Superior temporal gyrus (tissue), 1 donor: ENCODE measurements around the gene MGST2.

ENCODE experiments used
- DNase-seq: peaks from one replicate; pipeline ENCODE4 v3.0.0-alpha.2; 2016; ENCODE audit errors: extremely low spot score

MGST2 gene

DNA sequence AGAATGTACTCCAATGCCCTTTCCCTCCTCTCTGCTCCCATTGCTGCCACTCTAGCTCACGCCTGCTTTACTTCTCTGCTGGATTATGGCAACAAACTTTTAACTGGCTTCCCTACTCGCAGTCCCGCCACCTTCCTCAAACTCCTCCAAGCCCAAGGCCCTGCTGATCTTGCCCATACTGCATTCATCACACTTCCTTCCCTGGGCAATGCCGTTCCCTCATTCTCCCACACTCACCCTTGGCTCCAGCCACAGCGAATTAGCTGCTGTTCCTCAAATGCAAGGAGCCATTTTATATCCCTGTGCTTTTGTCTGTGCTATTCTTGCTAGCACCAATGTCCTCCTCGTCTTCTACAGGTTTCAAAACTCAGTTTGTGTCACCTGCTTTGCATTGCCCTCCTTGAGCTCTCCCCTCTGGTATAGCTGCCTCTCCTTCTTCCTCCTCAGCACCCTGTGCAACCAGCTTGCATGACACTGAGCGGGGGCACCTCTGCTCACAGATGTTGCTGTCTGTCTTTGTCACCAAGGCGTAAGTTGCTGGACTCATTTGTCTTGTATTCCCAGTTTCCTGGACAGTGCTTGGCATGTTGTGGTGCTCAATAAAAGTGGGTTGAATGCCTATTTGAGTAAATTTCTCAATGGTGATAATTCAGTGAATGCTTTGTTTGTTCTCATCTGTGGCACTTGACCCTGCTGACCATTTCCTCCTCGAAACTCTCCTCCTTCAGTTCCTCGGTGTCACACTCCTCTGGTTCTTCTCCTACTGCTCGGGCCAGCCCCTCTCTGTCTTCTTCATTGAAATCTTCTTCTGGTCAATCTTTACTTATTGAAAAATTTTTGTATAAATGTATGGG lies 22.4 kb upstream of the MGST2 start:
- DNase-seq: no peak

DNA sequence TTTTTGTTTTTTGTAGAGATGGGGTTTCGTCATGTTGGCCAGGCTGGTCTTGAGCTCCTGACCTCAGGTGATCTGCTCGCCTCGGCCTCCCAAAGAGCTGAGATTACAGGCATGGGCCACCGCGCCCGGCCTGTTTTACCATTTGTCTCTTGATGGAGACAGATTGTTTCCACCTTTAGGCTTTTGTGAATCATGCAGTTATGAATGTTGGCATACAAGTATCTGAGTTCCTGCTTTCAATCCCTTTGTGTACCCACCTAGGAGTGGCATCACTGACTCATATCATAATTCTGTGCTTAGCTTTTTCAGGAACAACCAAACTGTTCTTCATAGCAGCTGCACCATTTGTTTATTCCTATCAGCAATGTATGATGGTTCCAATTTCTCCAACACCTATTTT lies 20.2 kb upstream of the MGST2 start:
- DNase-seq: no peak

DNA sequence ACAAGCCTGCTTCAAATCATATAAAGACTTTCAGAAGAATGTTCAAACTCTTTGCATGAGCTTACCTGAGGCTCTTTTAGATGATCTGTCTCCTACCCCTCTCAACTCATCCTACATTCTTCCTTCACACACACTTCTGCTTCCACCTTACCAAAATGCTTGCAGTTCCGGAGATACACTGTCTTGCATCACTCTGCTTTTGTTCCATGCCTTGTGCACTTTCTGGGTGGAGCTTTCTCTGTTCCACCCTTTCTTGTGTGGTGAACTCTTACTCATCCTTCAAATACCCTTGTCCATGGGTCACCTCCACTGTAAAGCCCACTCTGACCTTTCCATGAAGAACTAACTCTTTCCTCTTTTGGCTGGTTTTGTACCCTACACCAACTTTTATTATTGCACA lies 18.4 kb upstream of the MGST2 start:
- no peak for DNase-seq

DNA sequence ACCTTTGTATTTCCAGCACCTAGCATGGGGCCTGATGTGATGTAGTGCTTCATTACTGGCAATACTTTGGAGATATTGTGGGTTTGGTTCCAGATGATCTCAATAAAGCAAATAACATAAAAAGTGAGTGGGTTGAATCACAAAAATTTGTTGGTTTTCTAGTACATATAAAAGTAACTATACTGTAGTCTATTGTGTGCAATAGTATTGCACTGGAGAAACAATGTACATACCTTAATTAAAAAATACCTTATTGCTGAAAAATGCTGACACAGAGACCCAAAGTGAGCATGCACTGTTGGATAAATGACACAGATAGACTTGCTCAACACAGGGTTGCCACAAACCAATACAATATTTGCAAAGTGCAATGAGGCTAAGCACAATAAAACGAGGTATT lies 17.7 kb upstream of the MGST2 start:
- DNase-seq: no peak

DNA sequence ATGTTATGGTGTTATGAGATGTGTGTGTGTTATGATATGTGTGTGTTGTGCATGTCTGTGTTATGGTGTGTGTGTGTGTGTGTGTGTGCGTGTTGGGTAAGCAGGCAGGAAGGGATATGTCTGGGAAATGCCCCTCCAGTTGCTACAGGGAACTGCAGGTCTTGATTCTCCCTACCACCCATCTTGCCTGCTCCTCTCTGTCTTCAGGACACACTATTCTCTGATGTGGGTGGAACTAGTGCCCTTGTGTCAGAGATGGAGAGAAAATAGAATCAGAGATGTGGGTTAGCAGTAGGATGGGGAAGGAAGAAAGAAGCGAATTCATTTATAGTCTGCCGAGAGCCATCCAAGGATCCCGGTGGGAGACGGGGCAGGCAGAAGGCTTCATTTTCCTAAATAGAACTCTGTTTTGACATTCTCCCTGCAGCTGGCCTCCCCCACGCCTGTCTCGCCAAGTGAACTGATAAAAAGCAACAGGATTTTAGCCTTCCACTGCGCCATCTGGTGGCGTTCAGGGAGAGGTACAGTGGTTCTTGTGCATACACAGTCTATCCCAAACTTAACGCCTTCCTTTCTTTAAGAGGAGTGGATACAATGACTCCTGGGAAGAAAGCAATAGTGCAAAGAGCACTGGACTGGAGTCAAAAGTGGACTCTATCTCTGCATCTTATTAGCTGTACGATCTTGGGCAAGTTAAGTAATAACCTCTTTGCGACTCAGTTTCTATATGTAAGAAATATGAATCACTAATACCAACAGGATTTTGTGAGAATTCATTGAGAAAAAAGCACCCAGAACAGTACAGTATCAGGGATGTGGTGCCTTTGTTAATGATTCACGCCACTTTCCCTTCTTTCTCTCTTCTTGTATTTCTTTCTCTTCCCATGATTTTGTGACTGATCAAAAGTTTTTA lies 14.1 kb upstream of the MGST2 start:
- peak; percentile 94 for DNase-seq

DNA sequence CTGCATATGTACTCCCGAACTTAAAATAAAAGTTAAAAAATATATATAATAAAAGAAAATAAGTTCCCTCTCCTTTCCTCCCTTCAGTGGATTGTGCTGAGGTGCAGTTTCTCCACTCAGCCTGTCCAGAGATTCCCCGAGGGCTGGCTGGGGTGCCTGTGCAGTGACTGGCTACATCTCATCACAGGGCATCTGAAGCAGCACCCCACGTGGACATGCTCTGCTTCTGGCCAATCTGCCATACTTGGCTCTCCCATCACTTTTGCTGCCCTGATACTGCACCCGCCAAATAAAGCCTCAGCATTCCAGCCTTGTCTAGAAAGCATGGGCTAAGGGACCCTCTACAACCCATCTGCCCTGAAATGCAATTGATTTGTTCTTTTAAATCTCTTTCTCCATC lies 11.1 kb upstream of the MGST2 start:
- DNase-seq: no peak

DNA sequence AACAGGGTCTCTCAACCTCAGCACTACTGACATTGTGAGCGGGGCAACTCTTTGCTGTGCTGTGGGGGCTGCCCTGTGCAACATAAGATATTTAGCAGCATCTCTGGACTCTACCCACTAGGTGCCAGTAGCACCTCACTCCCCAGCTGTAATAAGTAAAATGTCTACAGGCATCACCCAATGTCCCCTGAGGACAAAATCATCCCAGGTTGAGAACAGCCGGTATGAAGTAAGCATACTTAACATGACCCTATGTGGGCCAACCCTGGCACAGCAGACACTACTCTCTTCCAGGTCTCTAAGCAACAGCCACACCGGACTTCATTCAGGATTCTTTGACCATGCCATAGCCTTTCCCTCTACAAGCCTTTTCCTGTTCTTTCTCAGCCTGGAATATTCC lies 10.5 kb upstream of the MGST2 start:
- peak; percentile 50 for DNase-seq

DNA sequence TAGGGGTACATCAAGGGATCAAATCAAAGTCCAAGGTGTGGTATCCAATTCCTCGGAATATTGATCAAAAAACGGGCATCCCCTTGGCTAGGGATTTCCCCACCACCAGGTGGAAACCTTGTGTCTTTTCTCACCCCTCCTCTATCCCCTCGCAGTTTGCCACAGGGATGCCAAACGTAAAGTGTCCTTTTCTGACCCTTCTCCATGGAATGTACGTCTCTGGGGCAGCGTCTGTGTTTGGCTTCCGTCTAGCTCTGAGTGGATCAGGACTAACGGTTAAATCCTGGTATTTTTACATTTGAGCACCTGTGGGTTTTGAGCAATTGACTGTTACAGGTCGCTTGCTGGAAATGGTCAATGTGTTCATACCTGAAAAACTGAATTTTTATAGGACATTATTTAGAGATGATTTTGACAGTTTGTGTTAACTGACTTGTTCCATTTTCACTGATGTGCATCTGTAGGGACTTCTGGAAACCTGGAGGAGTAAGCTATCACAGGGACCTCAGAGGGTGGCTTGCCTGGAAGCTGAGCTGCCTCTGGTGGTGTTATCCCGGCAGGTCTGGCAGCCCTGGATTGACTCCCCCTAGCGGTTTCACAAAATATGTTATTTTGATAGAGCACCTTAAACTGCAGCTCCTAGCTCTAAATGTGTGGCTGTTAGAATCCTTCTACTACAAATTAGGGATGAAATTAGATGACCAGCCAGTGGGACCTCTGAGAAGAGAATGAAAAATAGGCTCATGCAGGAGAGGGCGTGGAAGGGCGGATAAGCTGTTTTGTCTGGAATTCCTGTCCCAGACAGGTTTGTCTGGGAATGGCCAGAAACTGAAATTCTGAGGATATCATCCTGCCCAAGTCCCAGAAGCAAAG lies 8.8 kb upstream of the MGST2 start:
- DNase-seq: peak; percentile 82

DNA sequence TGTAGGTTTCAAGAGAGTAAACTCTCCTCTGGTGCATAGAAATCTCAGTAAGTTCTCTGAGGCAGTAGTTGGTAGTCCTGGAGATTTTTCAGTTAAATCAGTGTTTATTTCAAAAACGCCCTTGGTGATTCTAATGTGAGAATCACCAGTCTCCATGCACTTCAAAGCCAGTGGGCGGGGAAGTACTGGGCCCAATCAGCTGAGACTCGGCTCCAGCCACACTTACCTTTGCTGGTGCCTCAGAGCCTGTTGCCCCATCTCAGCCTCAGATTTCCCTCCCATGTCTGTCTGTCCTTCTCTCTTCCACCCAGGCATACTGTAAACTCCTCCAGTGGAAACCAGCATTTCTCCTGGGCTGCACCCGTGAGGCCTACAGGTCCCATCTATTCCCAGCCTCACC lies 7.4 kb upstream of the MGST2 start:
- DNase-seq: no peak

DNA sequence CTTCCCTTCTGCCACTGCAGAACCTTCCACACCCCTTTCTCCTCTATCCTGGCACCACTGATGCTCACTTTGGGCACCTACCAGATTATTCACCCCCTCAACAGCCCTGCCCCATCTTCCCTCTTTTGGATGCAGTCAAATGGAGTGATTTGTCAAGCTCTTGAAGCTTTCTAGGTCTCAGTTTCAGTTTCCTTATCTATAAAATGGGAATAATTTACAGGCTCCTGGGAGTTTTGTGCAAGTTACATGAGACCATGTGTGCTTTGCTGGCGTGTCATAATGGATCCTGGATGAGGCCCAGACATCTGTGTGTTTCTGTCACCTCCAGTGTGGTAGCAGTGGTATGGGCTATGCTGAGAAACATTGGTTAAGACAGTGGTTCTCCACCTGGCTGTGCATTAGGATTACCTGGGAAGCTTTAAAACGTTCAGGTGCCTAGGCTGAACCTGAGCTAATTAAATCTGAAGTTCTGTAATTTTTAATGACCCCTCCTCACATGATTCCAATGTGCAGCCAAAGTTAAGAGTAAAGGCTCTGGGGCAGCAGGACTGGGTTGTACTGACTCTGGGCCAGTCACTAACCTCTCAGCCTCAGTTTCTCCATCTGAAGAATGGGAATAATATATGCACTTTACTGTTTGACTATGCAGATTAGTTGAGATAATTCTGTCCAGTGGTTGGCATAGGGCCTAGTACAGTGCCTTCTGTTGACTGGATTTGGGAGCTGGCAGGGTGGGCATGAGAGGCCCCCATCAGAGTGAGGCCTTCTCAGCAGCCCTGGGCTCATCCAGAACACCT lies 6.8 kb upstream of the MGST2 start:
- no peak for DNase-seq

DNA sequence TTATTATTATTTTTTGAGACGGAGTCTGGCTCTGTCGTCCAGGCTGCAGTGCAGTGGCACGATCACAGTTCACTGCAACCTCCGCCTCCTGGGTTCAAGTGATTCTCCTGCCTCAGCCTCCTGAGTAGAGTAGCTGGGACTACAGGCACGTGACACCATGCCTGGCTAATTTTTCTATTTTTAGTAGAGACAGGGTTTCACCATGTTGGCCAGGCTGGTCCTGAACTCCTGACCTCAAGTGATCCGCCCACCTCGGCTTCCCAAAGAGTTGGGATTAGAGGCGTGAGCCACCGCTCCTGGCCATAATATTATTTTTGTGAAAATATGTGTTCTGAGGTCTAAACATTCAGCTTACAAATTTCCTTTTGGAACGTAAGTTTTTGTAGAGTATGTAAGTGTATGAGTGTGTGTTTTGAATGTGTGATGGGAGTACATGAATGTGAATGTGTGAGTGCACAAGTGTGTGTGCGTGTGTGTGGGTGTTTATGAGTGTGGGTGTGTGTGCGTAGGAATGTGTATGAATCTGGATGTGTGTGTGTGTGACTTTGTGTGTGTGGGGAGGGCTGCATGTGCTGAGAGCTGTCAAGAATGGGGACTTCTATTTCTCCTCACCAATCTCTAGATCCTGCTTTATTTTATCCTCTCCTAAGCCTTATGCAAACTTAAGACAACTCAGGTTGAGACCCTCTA lies 5.7 kb upstream of the MGST2 start:
- DNase-seq: no peak

DNA sequence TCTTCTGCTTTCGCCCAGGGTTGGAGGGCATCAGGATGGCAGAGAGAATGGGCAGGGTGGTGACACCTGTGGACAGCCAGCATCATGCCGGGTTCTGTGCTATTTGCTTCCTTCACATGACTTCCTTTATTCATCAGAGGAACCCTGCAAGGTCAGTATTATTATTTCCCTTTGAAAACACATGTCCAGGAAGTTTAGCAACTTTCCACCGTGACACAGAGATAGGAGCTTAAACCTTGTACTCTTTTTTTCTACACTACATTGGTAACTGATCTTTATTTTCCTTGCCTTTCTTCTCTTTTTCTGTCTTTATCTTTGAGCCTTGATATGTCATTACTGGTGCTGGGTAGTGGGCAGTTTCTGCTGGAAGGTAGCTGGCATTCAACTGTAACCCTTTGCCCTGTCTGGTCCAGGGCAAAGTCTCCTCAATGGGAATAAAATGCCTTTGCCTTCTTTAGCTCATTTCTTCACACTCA lies 5.0 kb upstream of the MGST2 start:
- no peak for DNase-seq

DNA sequence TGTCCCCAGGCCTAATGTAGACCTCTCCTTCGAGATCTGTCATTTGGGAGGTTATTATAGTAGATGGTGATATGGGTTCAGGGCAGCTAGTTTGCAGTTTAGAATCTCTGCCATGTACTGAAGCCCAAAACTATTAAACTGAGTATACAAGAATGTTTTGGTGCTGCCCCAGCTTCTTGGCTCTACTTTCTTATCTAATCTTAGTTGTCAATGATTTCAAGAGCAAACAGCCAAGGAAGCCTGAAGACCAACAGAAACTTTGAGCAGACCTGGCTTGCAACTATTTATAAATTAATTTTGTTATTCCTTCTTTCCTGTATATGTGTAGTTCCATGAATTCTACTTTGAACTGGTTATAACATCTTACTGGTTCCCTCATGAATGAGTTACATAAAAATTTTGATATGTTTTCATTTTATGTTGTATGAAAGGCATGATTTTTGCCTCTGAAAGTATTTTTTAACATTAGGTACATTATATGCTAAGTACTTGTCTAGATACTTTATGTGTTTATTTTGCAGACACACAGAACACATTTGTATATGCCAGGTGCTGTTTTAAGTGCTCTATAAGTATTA lies 2.0 kb upstream of the MGST2 start:
- no peak for DNase-seq

DNA sequence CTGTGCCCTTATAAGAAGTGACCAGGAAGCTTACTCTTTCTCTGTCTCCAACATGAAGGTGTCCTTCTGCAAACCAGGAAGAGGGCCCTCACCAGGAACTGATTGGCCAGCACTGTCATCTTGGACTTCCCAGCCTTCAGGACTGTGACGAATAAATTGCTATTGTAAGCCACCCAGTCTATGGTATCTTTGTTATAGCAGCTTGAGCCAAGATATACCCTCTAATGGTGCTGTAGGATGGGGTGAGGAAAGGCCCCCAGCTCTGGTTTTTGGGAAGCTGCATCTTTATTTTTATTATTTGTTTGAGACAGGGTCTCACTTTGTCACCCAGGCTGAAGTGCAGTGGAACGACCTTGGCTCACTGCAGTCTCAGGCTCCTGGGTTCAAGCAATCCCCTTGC lies 1.2 kb upstream of the MGST2 start:
- DNase-seq: no peak

DNA sequence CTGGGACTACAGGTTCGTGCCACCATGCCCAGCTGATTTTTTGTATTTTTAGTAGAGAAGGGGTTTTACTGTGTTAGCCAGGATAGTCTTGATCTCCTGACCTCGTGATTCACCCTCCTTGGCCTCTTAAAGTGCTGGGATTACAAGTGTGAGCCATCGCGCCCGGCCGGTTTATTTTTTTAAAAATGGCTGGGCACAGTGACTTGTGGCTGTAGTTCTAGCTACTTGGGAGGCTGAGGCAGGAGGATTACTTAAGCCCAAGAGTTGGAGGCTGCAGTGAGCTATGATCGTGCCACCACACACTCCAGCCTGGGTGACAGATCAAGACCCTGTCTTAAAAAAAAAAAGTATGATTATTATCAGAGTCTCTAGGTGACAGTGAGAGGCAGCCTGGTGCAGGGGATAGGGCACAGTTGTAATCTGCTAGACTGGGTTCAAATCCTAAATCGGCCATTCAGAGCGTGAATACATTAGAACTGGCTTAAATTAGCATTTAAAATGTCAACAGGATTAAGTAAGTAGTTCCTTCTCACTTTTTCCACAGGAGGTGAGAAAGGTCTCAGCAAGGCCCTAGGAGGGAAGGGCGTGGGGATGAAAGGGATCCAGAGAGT lies 435 bp upstream of the MGST2 start:
- DNase-seq: no peak

DNA sequence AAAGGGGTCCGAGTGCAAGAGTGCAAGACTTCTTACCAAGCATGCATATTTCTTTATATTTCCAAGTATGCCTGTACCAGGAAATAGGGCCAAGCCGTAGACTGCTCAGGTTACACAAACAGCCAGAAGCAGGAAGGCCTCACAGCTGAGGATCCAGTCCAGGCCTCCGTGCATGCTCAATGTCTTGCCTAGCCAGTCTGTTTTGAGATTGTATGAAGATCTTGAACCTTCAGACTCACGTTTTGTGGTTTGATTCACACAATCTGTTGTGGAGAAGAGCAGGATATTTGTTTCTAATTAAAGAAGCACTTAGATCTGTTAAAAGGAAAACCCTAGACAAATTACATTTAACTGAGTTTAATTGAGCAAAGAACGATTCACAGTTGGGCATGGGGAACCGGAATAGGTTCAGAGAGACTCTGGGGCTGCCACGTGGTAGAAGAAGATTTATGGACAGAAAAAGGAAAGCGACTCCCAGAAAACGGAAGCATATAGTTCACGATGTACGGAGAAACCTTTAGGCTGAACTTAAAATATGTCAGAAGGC lies 1.2 kb downstream of the MGST2 start:
- peak; percentile 37 for DNase-seq

DNA sequence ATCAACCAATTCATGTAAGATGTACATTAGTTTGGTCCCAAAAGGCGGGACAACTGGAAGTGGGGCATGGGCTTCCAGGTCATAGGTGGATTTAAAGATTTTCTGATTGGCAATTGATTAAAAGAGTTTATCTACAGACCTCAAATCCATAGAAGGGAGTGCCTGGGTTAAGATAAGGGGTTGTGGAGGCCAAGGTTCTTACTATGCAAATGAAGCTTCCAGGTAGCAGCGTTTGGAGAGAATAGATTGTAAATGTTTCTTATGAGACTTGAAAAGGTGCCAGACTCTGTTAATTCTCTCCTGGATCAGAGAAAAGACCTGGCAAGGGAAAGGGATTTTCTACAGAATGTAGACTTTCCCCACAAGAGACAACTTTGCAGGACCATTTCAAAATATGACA lies 2.4 kb downstream of the MGST2 start:
- no peak for DNase-seq

DNA sequence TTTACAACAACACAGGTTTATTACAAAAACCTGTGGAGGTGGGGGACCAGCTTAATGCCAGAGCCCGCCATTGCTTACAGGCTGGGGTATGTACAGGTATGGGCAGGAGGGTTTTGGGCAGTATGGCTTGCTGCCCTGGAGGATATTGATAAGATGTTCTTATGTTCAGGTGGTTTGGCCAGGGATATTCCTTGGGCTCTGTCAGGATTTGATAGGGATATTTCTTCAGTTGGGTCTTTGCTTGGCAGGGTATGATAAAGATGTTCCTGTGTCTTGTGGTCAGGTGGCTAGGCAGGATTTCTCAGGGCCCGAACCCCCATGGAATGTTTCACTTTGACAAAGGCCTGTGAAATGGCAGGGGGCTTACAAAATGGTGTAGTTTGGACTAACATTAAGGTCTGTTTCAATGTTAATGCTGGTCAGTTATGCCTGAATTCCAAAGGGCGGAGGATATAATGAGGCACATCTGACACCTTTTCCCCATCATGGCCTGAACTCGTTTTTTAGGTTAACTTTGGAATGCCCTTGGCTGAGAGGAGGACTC lies 3.1 kb downstream of the MGST2 start:
- no peak for DNase-seq

DNA sequence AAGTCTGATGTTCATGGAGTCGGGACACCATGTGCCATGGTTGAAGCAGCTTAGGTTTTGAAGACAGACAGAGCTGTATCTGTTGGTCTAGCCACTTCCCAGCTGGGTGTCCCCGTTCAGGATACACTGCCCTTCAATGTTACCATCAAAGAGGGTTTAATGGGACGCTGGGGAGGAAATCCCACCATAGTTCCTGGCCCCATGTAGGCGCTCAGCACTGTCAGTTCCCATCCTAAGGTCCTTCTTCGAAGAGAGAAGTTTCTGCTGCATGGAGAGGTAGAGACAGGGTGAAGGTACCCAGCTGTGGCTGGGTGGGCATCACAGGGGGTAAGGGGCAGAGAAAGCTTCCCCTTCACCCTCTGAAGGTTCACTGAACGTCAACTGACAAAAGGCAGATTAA lies 3.7 kb downstream of the MGST2 start:
- DNase-seq: no peak
